ENCODE measurements around the gene MALSU1. TPM values are rescaled to one million over a fixed set of nuclear protein-coding genes. Genes with fewer than 3 reads are reported as not detected.

The MALSU1 gene
- total and polyA plus RNA-seq, 9 donors: 44.3 to 88.7 (median 53.2) TPM

- 62 to 73% (median 66%) methylated on average over 18 of the region's 18 CpGs for WGBS, 3 donors
- intact Hi-C loops (cut with DNase I): no loop called here
- H3K27ac ChIP-seq: no peak overlapping the region
- H3K4me1 ChIP-seq (ENCODE audit: insufficient read depth): peaks cover 3% of the 10 kb centered on the region
- no peak for TF ChIP-seq POLR2A (IDR thresholded peaks at IDR 0.05)
- no peak for TF ChIP-seq CTCF (IDR thresholded peaks at IDR 0.05)
- TF ChIP-seq EP300 (IDR thresholded peaks at IDR 0.05): no peak
- DNase-seq: no peak
- no peaks in the 10 kb centered on the region for H3K9me3 ChIP-seq
- no peaks in the 10 kb centered on the region for H3K27me3 ChIP-seq
- no peak overlapping the region for H3K4me3 ChIP-seq
- H3K36me3 ChIP-seq: no peaks in the 10 kb centered on the region
These were observed 13.2 kb upstream of the MALSU1 start for GRCh38 chr7:23285657-23286646.

- H3K4me3 ChIP-seq: no peak overlapping the region
- WGBS, 3 donors: 95 to 97% (median 97%) methylated on average over 5 of the region's 5 CpGs
- peaks cover 9% of the 10 kb centered on the region for H3K4me1 ChIP-seq (ENCODE audit: insufficient read depth)
- no peaks in the 10 kb centered on the region for H3K9me3 ChIP-seq
- no peak overlapping the region for H3K27ac ChIP-seq
- intact Hi-C loops (cut with DNase I): no loop called here
- no peak for TF ChIP-seq POLR2A (IDR thresholded peaks at IDR 0.05)
- H3K27me3 ChIP-seq: no peaks in the 10 kb centered on the region
- no peaks in the 10 kb centered on the region for H3K36me3 ChIP-seq
- DNase-seq: no peak
These were observed 11.5 kb upstream of the MALSU1 start for GRCh38 chr7:23287612-23288011.

GRCh38 chr7:23290993-23291392 is 8.1 kb upstream of the MALSU1 start:
- peak in 4 of 5 donors; percentile 47 to 56 (median 50) for DNase-seq
- Histone ChIP-seq H3K27ac (peak overlapping the region in 1 of 2 donors; percentile 63), H3K9me3 (no peaks in the 10 kb centered on the region), H3K4me3 (no peak overlapping the region), H3K4me1 (ENCODE audit: insufficient read depth) (peaks cover 9% of the 10 kb centered on the region), H3K27me3 (no peaks in the 10 kb centered on the region), H3K36me3 (no peaks in the 10 kb centered on the region)
- no peak for TF ChIP-seq CTCF (IDR thresholded peaks at IDR 0.05)
- TF ChIP-seq POLR2A (IDR thresholded peaks at IDR 0.05): no peak
- no peak for TF ChIP-seq EP300 (IDR thresholded peaks at IDR 0.05)
- intact Hi-C loops (cut with DNase I): no loop called here
- 37 to 57% (median 45%) methylated on average over 9 of the region's 9 CpGs for whole genome bisulfite sequencing, 3 donors

- intact Hi-C loops (cut with DNase I): no loop called here
- Histone ChIP-seq H3K36me3 (no peaks in the 10 kb centered on the region), H3K4me1 (ENCODE audit: insufficient read depth) (peaks cover 9% of the 10 kb centered on the region), H3K4me3 (no peak overlapping the region), H3K27me3 (no peaks in the 10 kb centered on the region), H3K9me3 (no peaks in the 10 kb centered on the region), H3K27ac (peak overlapping the region in 1 of 2 donors; percentile 63)
- TF ChIP-seq POLR2A (IDR thresholded peaks at IDR 0.05) (no peak), EP300 (IDR thresholded peaks at IDR 0.05) (no peak), CTCF (IDR thresholded peaks at IDR 0.05) (no peak)
- WGBS, 3 donors: 72 to 86% (median 86%) methylated on average over 3 of the region's 3 CpGs
- DNase-seq: no peak
These were observed 7.1 kb upstream of the MALSU1 start for GRCh38 chr7:23291957-23292560.

Data from ovary (tissue), 9 donors.